OCI-LY3 (cell line): ENCODE measurements around the gene GPRC5D.

ENCODE experiments used
- H2AFZ ChIP-seq: fragments of 200-600, 300-600 bp; shearing (Covaris generic); 2 replicates; pipeline ENCODE4 v1.6.0; 2014; ENCODE audit warnings: antibody characterized with exemption, low read depth, low read length
- H3K27ac ChIP-seq: fragments of 200-600, 300-600 bp; sonication (generic); 2 replicates; pipeline ENCODE4 v1.5.1; 2014; ENCODE audit warnings: mild to moderate bottlenecking, low read length, moderate library complexity, mixed read lengths
- H3K27me3 ChIP-seq: fragments of 200-600, 300-600 bp; sonication (generic); 2 replicates; pipeline ENCODE4 v1.6.1; 2014; ENCODE audit warnings: low read depth, low read length, mixed read lengths
- H3K36me3 ChIP-seq: fragments of 200-600, 300-600 bp; sonication (generic); replicated peaks from 2 replicates; pipeline ENCODE3; 2014; ENCODE audit warnings: low read depth, low read length, mixed read lengths
- H3K4me1 ChIP-seq: fragments of 300-600, 200-600 bp; sonication (generic); 2 replicates; pipeline ENCODE4 v1.6.1; 2014; ENCODE audit warnings: low read length, mixed read lengths
- H3K4me2 ChIP-seq: fragments of 200-600, 300-600 bp; sonication (generic); 2 replicates; pipeline ENCODE4 v1.6.1; 2014; ENCODE audit warnings: low read length, mixed read lengths
- H3K4me3 ChIP-seq: fragments of 300-600, 200-600 bp; sonication (generic); 2 replicates; pipeline ENCODE4 v1.5.1; 2014; ENCODE audit warnings: antibody characterized with exemption, mild to moderate bottlenecking, low read length, moderate library complexity
- H3K79me2 ChIP-seq: fragments of 300-600, 200-600 bp; shearing (Covaris generic); 2 replicates; pipeline ENCODE4 v1.6.1; 2014; ENCODE audit warnings: mild to moderate bottlenecking, low read length, mixed read lengths
- H3K9ac ChIP-seq: fragments of 300-600, 200-600 bp; shearing (Covaris generic); 2 replicates; pipeline ENCODE4 v1.6.0; 2014; ENCODE audit warnings: mild to moderate bottlenecking, low read length, moderate library complexity
- H3K9me3 ChIP-seq: fragments of 200-600, 300-600 bp; shearing (Covaris generic); 2 replicates; pipeline ENCODE4 v1.6.1; 2014; ENCODE audit warnings: low read length, mixed read lengths; ENCODE audit not compliant: insufficient read depth
- H4K20me1 ChIP-seq: fragments of 200-600, 300-600 bp; sonication (generic); 2 replicates; pipeline ENCODE4 v1.6.1; 2016; ENCODE audit warnings: low read length, mixed read lengths; ENCODE audit not compliant: insufficient read depth
- CTCF ChIP-seq: fragments of 200-600, 300-600 bp; sonication (generic); IDR thresholded peaks from 2 replicates; pipeline ENCODE4 v1.5.1; 2014; ENCODE audit warnings: antibody characterized with exemption, low read length, low read depth
- EZH2phosphoT487 ChIP-seq: fragments of 200-600 bp; shearing (Covaris generic); IDR thresholded peaks from 2 replicates; pipeline ENCODE4 v1.6.1; 2018; ENCODE audit warnings: antibody characterized with exemption, mixed run types, low read depth

Gene GPRC5D

GRCh38 chr12:12902036-12902435 lies 49.9 kb downstream of the GPRC5D start:
- H3K27me3 ChIP-seq, result peaks cover 32% of the 10 kb centered on the region
- no peak overlapping the region for H3K4me2 ChIP-seq
- H4K20me1 ChIP-seq, result peaks cover 6% of the 10 kb centered on the region; the same call in 1 of the 2 replicates
- no peaks in the 10 kb centered on the region for H3K79me2 ChIP-seq
- no peak overlapping the region for H3K9ac ChIP-seq
- H3K4me3 ChIP-seq, result no peak overlapping the region
- H3K36me3 ChIP-seq, result no peaks in the 10 kb centered on the region
- H3K27ac ChIP-seq, result no peak overlapping the region
- H3K9me3 ChIP-seq, result no peaks in the 10 kb centered on the region
- TF ChIP-seq EZH2phosphoT487 (no peak), CTCF (no peak)
- no peak overlapping the region for H2AFZ ChIP-seq
- H3K4me1 ChIP-seq, result peaks cover 16% of the 10 kb centered on the region

- Histone ChIP-seq H3K79me2 (no peaks in the 10 kb centered on the region), H3K27me3 (peaks cover 38% of the 10 kb centered on the region), H4K20me1 (peaks cover 6% of the 10 kb centered on the region; the same call in 1 of the 2 replicates), H3K9ac (no peak overlapping the region), H3K27ac (no peak overlapping the region), H3K36me3 (no peaks in the 10 kb centered on the region), H3K4me1 (peaks cover 16% of the 10 kb centered on the region), H2AFZ (no peak overlapping the region), H3K9me3 (no peaks in the 10 kb centered on the region), H3K4me2 (no peak overlapping the region), H3K4me3 (no peak overlapping the region)
- TF ChIP-seq EZH2phosphoT487 (no peak), CTCF (no peak)
Observed at GRCh38 chr12:12901158-12901791, 50.7 kb downstream of the GPRC5D start.

GRCh38 chr12:12900786-12901157 lies 51.2 kb downstream of the GPRC5D start:
- Histone ChIP-seq H3K4me1 (peaks cover 16% of the 10 kb centered on the region), H3K27me3 (peaks cover 43% of the 10 kb centered on the region), H3K9me3 (no peaks in the 10 kb centered on the region), H4K20me1 (peaks cover 6% of the 10 kb centered on the region; the same call in 1 of the 2 replicates), H3K27ac (no peak overlapping the region), H3K79me2 (no peaks in the 10 kb centered on the region), H3K9ac (no peak overlapping the region), H3K4me2 (no peak overlapping the region), H2AFZ (no peak overlapping the region), H3K4me3 (no peak overlapping the region), H3K36me3 (no peaks in the 10 kb centered on the region)
- no peak for TF ChIP-seq EZH2phosphoT487
- TF ChIP-seq CTCF, result no peak

GRCh38 chr12:12899530-12900380 lies 52.2 kb downstream of the GPRC5D start:
- no peaks in the 10 kb centered on the region for H3K79me2 ChIP-seq
- H2AFZ ChIP-seq, result no peak overlapping the region
- H3K4me2 ChIP-seq, result peak overlapping the region; percentile 49
- peaks cover 6% of the 10 kb centered on the region; the same call in 1 of the 2 replicates for H4K20me1 ChIP-seq
- H3K9ac ChIP-seq, result no peak overlapping the region
- 0 out of 2 replicates have a peak overlapping the region, but pooled peaks have one; percentile 14 for H3K4me3 ChIP-seq
- no peaks in the 10 kb centered on the region for H3K9me3 ChIP-seq
- H3K27ac ChIP-seq, result peak overlapping the region; percentile 44
- peaks cover 35% of the 10 kb centered on the region for H3K27me3 ChIP-seq
- TF ChIP-seq EZH2phosphoT487 (no peak), CTCF (no peak)
- no peaks in the 10 kb centered on the region for H3K36me3 ChIP-seq
- peaks cover 16% of the 10 kb centered on the region for H3K4me1 ChIP-seq
